ENCODE measurements around the gene PUM1.

- TF ChIP-seq CTCF (IDR thresholded peaks at IDR 0.05) (no peak), POLR2A (IDR thresholded peaks at IDR 0.05) (no peak)
These were observed 179.7 kb downstream of the PUM1 start for GRCh38 chr1:30885570-30886522.
